IPS-18a (cell line): ENCODE results near the gene ZNF506.
"Not testable (repeated sequence)": the region's sequence is repeated elsewhere in the genome, so short reads cannot be mapped to it uniquely, and the experiment has no call there.

Source experiments
- H3K27ac ChIP-seq: one replicate; pipeline ENCODE4 v1.5.1; 2013; ENCODE audit warnings: low read length
- H3K27me3 ChIP-seq: one replicate; pipeline ENCODE4 v1.6.1; 2013; ENCODE audit warnings: mild to moderate bottlenecking, low read length; ENCODE audit not compliant: control insufficient read depth, insufficient read depth
- H3K36me3 ChIP-seq: one replicate; pipeline ENCODE4 v1.6.1; 2013; ENCODE audit warnings: low read depth, low read length; ENCODE audit not compliant: control insufficient read depth
- H3K4me1 ChIP-seq: one replicate; pipeline ENCODE4 v1.6.1; 2013; ENCODE audit warnings: low read depth, low read length; ENCODE audit not compliant: control insufficient read depth
- H3K4me3 ChIP-seq: one replicate; pipeline ENCODE4 v1.5.1; 2013; ENCODE audit warnings: low read length
- H3K9ac ChIP-seq: one replicate; pipeline ENCODE4 v1.6.1; 2013; ENCODE audit warnings: mild to moderate bottlenecking, low read length, moderate library complexity
- H3K9me3 ChIP-seq: one replicate; pipeline ENCODE4 v1.6.1; 2013; ENCODE audit warnings: low read depth, low read length; ENCODE audit not compliant: control insufficient read depth

Gene ZNF506

DNA sequence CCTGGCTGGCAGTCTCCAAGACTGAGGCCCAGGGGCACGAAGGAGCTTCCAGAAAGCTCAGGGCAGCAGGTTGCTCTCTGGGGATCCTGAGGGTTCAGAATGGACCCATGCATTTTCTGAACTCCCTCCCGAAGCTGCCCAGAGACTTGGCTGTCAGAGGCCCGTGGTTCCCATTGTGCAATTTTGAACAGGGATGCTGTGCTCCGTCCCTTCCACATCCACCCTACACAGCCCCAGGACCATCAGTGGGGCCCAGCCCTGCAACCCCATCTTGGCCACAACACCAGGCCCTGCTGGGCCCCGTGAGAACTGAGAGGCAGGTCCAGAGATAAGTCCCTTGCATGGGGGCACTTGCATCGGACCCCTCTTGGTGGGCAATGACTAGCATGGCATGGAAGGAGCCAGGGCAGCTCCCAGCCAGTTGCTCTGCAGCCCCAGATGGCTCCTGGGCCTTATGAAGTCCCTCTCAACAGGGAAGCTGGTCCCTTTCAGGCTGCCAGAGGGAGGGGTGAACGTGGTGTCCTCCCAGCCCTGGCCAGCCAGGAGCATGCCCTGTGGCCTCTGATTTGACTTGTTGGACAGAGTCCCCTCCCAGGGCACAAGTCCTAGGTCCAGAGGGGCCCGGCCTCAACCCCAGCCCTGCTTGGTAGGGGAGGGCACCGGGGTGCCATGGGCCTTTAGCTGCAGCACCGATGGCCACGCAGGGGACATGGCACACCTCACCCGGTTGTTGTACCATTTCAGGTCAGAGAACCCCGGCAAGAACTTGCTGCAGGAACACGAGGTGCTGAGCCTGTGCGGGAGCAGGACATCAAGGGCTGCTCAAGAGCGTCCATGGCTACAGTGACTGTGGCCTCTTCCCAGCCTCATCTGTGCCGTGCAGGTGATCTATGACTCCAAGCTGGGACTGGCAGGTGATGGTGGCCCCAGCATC lies 71.4 kb downstream of the ZNF506 start:
- no peak overlapping the region for H3K4me3 ChIP-seq
- H3K9ac ChIP-seq = no peak overlapping the region
- no peaks in the 10 kb centered on the region for H3K4me1 ChIP-seq
- H3K27me3 ChIP-seq = no peaks in the 10 kb centered on the region
- H3K9me3 ChIP-seq = peaks cover 2% of the 10 kb centered on the region
- H3K27ac ChIP-seq = no peak overlapping the region
- H3K36me3 ChIP-seq = no peaks in the 10 kb centered on the region

DNA sequence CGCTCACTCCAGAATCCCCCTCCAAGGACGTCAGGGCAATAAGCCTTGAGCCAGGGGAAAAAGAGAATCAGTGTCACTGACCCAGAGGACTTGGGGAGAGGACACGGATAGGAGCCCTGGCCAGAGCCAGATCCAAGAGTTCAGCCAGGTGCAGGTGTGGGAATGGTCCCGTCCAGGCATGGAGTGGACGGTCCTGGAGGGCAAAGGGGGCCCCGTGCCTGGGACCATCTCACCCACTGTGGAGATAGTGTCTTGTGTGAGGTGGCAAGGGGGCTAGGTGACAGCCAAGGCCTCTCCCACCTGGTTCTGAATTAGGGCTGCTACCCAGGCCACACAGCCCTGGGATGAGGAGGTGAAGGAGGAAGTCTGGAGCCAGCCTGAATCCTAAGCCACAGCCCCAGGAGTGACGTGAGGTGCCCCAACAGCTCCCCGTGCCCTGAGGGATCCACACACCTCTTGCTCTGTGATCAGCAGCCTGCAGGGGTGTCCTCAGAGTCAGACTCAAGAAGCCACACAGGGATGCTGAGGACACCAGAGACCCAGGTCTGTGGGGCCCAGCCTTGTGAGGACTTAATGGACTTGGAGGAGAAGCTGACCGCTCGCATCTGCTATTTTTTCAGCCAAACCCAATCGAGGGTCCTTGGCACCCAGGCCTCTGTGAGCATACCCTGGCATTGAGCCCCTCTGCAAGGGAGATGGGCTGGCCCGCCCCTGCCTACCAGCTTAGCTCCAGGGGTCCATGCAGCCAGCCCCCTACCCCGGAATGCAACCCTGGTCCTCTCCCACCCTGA lies 72.2 kb downstream of the ZNF506 start:
- Histone ChIP-seq H3K9me3 (peaks cover 6% of the 10 kb centered on the region), H3K27me3 (no peaks in the 10 kb centered on the region), H3K36me3 (no peaks in the 10 kb centered on the region), H3K27ac (no peak overlapping the region), H3K4me3 (no peak overlapping the region), H3K9ac (no peak overlapping the region), H3K4me1 (no peaks in the 10 kb centered on the region)

DNA sequence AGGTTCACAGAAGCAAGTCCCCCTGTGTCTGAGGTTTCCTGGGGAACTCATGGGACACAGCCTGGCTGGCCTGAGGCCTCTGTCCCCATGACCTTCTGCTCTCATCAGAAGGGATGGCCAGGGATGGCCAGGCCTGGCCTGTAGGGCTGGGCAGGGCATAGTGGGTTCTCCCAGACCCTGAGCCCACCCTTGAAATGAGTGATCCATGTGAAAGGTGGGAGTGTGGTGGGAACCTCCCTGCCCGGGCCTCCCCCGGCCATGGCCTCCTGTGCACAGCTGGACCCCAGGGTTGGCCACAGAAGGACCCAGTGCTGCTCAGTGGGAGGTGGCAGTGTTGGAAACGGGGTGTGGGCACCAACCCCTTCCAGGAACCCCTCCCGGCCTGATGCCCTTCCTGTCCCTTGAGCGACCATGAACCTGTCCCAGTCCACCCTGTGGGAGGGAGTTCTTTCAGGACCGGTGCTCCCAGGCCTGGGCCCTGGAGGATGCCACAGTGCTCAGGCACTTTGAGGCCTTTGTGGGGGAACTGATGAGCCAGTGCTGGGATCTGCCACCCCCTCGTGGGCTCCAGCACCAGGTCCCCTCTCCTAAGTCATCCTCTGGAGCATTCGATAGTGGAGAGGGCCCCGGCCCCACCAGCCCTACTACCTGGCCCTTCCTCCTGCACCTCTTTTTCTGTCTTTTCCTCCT lies 73.2 kb downstream of the ZNF506 start:
- no peak overlapping the region for H3K27ac ChIP-seq

DNA sequence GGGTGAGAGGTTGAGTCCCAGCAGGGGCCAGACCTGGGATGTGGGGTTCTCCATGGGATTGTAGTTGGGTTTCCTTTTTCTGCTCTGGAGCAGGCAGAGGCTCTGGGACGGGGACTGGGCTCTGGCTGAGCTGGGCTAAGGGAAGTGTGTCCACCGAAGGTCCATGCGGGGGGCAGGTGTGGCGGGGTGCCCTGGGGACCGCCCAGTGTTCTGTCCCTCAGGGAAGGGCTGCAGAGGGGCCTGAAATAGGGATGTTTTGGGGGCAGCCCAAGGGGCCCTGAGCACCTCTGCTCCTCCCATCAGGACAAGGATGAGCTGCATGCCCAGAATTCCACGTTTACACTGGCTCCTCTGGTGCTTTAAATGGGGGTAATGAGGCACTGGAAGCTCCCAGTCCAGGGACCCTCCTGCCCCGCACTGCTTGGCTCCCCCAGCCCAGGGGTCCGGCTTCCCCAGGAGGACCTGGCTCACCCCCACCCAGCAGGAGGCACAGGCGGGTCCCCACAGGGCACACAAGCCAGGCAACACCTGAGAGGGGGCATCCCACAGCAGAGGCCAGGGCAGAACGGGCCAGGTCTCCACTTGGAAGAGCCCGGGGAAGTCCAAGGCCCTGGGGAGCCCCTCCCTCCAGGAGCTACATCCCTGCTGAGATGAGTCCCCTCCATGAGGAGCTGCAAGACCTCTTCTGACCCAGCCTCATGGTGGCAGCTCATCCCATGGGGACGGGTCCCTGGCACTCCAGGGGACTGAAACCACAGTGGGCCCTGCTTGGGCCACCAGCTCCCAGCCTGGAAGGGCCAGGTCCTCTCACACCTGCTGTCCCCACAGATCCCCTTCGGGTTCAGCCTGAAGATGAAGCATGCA lies 74.0 kb downstream of the ZNF506 start:
- H3K36me3 ChIP-seq = no peaks in the 10 kb centered on the region
- H3K27ac ChIP-seq = no peak overlapping the region
- no peak overlapping the region for H3K4me3 ChIP-seq
- H3K4me1 ChIP-seq = no peaks in the 10 kb centered on the region
- H3K9me3 ChIP-seq = peaks cover 8% of the 10 kb centered on the region
- H3K9ac ChIP-seq = no peak overlapping the region
- H3K27me3 ChIP-seq = no peaks in the 10 kb centered on the region

More for the DNA sequence above, 73.2 kb downstream of the ZNF506 start:
- no peak overlapping the region for H3K9ac ChIP-seq
- no peaks in the 10 kb centered on the region for H3K4me1 ChIP-seq
- H3K27me3 ChIP-seq = no peaks in the 10 kb centered on the region
- no peaks in the 10 kb centered on the region for H3K36me3 ChIP-seq
- no peak overlapping the region for H3K4me3 ChIP-seq
- peaks cover 6% of the 10 kb centered on the region for H3K9me3 ChIP-seq

DNA sequence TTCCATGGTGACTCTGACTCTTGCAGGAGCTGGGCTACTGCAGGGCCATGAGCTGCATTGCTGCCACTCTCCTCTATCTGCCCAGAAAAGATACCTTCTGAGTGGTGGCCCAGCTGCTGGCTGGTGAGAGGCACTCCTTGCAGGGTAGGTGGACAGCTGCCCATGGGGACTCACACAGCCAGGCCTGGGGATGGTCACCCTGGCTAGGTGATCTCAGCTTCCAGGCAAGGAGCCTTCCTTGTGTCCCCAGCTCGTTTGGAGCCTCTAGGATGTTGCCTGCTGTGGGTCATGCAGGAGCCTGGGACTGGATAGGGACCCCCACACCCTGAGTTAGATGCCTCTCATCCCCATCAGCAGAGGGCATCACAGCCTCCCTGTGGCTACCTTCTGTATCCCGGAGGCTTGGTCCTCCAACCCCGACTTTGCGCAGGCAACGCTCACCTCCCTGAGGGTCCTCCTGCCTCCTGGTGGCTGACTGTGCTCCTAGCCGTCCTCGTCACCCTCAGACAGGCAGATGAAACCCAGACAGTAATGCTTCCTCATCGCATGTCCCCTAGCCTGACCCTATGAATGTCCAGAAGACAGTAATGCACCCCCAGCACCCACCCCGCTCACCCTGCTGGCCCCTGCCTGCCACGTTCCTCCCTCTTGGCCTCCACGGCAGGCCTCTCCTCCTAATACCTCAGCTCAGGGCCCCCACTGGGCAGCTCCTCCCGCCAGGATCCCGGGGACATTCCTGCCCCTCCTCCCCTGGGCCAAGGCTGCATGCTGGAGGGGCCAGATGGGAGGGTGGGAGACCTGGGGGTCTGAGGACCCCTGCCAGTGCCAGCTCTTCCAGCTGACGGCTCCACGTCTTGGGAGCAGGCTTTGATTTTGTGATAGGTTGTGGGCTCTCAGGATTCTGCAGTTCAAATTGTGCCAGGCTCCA lies 75.0 kb downstream of the ZNF506 start:
- Histone ChIP-seq H3K27me3 (no peaks in the 10 kb centered on the region), H3K9me3 (peaks cover 8% of the 10 kb centered on the region), H3K4me3 (no peak overlapping the region), H3K9ac (no peak overlapping the region), H3K4me1 (no peaks in the 10 kb centered on the region), H3K36me3 (no peaks in the 10 kb centered on the region), H3K27ac (no peak overlapping the region)

DNA sequence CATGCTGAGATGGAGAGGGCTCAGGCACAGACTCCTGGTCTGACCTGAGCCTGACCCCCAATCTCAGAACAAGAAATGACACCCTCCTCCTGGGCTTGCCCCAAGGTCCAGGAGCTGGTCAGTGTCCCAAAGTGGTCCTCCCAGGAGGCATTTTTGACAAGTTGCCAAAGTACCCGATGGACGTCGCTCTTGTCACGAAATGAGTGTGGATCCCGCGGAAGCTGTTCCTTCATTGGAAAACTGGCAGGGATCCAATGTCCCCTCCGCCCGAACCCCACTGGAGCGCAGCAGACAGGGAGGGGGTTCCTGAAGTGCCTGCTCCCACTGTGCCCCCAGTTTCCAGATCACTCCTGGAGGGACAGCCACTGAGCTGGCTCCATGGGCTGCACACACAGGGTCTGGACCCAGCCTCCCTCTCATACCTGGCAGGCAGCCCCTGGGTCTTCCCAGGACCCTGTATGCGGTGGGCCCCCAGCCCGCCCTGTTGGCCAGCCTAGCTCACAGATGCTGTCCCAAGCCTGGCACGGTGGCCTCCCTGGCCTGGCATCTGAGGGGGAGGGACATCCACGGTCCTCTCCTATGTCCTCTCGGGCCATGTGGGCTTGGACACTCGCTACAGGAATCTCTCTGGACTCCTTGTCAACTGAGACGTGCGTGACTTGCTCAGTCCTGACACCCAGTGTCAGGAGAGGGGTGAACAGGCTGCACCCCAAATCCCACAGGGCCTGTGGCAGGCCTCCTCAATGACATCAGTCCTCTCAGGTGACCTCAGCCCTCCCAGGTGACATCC lies 75.9 kb downstream of the ZNF506 start:
- H3K4me1 ChIP-seq = no peaks in the 10 kb centered on the region
- peaks cover 8% of the 10 kb centered on the region for H3K9me3 ChIP-seq
- no peak overlapping the region for H3K4me3 ChIP-seq
- no peak overlapping the region for H3K9ac ChIP-seq
- no peak overlapping the region for H3K27ac ChIP-seq
- no peaks in the 10 kb centered on the region for H3K36me3 ChIP-seq
- H3K27me3 ChIP-seq = no peaks in the 10 kb centered on the region

DNA sequence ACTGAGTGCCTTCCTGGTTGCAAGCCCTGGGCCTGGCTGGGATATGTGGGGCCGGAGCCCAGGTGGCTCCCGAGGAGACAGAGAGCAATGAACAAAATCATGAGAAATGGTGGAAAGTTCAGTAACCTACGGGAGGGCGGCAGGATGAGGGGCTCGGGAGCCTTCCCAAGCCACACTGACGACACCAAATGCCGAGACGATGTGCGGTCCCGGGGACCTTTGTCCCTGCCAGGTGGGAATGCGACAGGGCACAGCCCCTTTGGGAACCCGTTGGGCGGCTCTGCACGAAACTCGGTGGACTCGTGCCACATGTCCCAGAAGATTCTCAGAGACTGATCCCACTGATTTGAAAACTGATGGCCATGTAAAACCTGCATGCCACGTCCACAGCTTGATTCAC lies 76.9 kb downstream of the ZNF506 start:
- peaks cover 8% of the 10 kb centered on the region for H3K9me3 ChIP-seq
- H3K36me3 ChIP-seq = no peaks in the 10 kb centered on the region
- no peaks in the 10 kb centered on the region for H3K4me1 ChIP-seq
- no peak overlapping the region for H3K9ac ChIP-seq
- no peak overlapping the region for H3K4me3 ChIP-seq
- H3K27me3 ChIP-seq = no peaks in the 10 kb centered on the region
- H3K27ac ChIP-seq = no peak overlapping the region

DNA sequence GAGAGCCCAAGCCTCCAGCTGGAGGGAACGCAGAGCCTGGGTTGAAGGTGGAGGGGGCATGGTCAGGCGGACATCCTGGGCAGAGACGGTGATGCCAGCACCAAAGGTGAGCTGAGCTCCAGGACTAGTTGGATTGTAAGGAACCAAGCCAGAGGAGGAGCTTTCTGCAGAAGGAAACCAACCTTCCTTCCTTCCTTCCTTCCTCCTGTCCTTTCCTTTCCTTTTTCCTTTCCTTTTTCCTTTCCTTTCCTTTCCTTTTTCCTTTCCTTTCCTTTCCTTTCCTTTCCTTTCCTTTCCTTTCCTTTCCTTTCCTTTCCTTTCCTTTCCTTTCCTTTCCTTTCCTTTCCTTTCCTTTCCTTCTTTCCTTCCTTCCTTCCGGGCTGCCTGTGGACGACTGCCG lies 77.6 kb downstream of the ZNF506 start:
- not testable (repeated sequence) for H3K4me3 ChIP-seq, H3K9ac ChIP-seq, H3K27me3 ChIP-seq, H3K36me3 ChIP-seq, H3K4me1 ChIP-seq, H3K27ac ChIP-seq
- peaks cover 12% of the 10 kb centered on the region for H3K9me3 ChIP-seq

DNA sequence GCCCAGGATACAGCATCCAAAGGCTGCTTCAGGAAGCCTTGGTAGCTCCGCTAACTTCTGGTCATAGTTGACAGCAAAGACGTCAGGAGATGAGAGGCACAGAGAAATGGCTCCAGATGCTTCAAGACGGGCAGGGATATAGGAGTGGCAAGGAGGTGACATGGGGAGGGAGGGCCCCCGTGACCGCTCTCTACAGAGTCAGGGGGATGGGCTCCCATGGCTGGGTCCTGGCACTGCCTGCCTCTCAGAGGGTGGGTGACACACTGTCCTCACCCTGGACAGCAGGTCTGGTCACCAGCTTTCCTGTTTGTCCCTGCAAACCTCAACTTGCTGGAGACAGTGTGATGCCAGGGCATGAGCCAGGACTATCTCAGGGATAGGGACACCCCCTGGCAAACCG lies 78.4 kb downstream of the ZNF506 start:
- Histone ChIP-seq H3K9me3 (peaks cover 12% of the 10 kb centered on the region), H3K4me3 (no peak overlapping the region), H3K36me3 (no peaks in the 10 kb centered on the region), H3K4me1 (no peaks in the 10 kb centered on the region), H3K27ac (no peak overlapping the region), H3K27me3 (no peaks in the 10 kb centered on the region), H3K9ac (no peak overlapping the region)

DNA sequence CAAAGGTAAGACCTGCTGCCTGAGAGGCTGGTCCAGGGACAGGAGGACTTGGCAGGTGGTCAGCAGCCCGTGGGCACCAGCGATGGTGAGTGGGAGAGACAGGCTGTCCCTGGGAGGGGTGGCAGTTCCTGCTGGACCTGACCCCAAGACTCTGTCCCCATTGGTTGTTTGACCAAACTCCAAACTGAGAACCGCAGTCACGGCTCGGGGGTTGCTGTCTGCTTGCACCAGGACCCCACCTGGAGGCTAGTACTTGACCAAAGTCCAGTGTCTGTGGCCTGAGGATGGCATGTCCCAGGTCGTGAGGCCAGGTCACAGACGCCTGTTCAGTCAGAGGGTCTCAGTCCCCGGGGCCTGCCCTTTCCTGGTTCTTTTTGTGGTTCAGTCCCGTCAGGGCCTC lies 78.8 kb downstream of the ZNF506 start:
- Histone ChIP-seq H3K4me3 (no peak overlapping the region), H3K27me3 (no peaks in the 10 kb centered on the region), H3K36me3 (no peaks in the 10 kb centered on the region), H3K9ac (no peak overlapping the region), H3K9me3 (peaks cover 12% of the 10 kb centered on the region), H3K4me1 (no peaks in the 10 kb centered on the region), H3K27ac (no peak overlapping the region)
